ENCODE measurements around the gene THAP4.

Gene THAP4

DNA sequence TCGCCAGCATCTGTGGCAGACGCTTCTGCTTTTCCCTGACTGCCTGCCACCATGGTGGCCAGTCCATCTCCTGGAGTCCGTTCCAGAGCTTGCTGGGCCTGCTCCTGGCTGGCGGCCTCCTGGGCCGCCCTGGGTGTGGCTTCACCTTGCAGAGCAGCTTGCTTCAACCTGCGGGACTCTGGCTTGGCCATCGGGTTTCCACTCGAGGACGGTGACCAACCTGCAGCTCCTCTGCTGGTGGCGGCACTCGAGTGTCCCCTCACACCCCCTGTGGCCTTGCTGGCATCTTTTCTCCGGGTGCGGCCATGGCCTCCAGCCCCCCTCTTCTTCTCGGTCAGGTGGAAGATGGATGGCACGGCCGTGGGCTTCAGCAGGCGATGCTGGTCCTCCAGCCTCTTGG is 3.4 kb downstream of the THAP4 start:
- peaks cover 64% of the 10 kb centered on the region for H3K79me2 ChIP-seq (ENCODE audit: low read length)
- no peaks in the 10 kb centered on the region for H4K20me1 ChIP-seq (ENCODE audit: insufficient read depth, low read length)
- H3K27ac ChIP-seq (ENCODE audit: low read length) = no peak overlapping the region
- H3K36me3 ChIP-seq (replicated peaks; ENCODE audit: insufficient read depth, low read length) = no peaks in the 10 kb centered on the region
- no peak overlapping the region for H3K4me3 ChIP-seq (ENCODE audit: low read length)
- no peak overlapping the region for H3K4me2 ChIP-seq (ENCODE audit: low read depth, low read length)
- no peaks in the 10 kb centered on the region for H3K9me2 ChIP-seq (replicated peaks; ENCODE audit: insufficient read depth, low read length)
- 0 out of 2 replicates have a peak, but pooled peaks cover 2% of the 10 kb centered on the region for H3F3A ChIP-seq (ENCODE audit: insufficient read depth, low read length)
- DNase-seq = no peak
- H3K9ac ChIP-seq (ENCODE audit: low read length) = no peak overlapping the region
- H3K27me3 ChIP-seq (replicated peaks; ENCODE audit: insufficient read depth, low read length) = no peaks in the 10 kb centered on the region
- H3K4me1 ChIP-seq (ENCODE audit: low read length) = peaks cover 4% of the 10 kb centered on the region; the same call in 1 of the 2 replicates
- no peak overlapping the region for H2AFZ ChIP-seq (ENCODE audit: low read length)
- no peaks in the 10 kb centered on the region for H3K9me3 ChIP-seq (replicated peaks; ENCODE audit: insufficient read depth, low read length)
- TF ChIP-seq EZH2phosphoT487 (IDR thresholded peaks at IDR 0.05; ENCODE audit: low read length) (no peak), EZH2 (optimal IDR thresholded peaks at IDR 0.05; ENCODE audit: low read depth, low read length) (no peak)
- TF ChIP-seq, protein P1, sequence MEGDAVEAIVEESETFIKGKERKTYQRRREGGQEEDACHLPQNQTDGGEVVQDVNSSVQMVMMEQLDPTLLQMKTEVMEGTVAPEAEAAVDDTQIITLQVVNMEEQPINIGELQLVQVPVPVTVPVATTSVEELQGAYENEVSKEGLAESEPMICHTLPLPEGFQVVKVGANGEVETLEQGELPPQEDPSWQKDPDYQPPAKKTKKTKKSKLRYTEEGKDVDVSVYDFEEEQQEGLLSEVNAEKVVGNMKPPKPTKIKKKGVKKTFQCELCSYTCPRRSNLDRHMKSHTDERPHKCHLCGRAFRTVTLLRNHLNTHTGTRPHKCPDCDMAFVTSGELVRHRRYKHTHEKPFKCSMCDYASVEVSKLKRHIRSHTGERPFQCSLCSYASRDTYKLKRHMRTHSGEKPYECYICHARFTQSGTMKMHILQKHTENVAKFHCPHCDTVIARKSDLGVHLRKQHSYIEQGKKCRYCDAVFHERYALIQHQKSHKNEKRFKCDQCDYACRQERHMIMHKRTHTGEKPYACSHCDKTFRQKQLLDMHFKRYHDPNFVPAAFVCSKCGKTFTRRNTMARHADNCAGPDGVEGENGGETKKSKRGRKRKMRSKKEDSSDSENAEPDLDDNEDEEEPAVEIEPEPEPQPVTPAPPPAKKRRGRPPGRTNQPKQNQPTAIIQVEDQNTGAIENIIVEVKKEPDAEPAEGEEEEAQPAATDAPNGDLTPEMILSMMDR (IDR thresholded peaks at IDR 0.05; ENCODE audit: low read length) = no peak

- Histone ChIP-seq H3K27me3 (replicated peaks; ENCODE audit: insufficient read depth, low read length) (no peaks in the 10 kb centered on the region), H3K36me3 (replicated peaks; ENCODE audit: insufficient read depth, low read length) (no peaks in the 10 kb centered on the region), H3K9me3 (replicated peaks; ENCODE audit: insufficient read depth, low read length) (no peaks in the 10 kb centered on the region), H3K9me2 (replicated peaks; ENCODE audit: insufficient read depth, low read length) (no peaks in the 10 kb centered on the region), H4K20me1 (ENCODE audit: insufficient read depth, low read length) (no peaks in the 10 kb centered on the region), H3K9ac (ENCODE audit: low read length) (no peak overlapping the region), H3K79me2 (ENCODE audit: low read length) (peaks cover 66% of the 10 kb centered on the region), H3K27ac (ENCODE audit: low read length) (no peak overlapping the region), H2AFZ (ENCODE audit: low read length) (no peak overlapping the region), H3K4me1 (ENCODE audit: low read length) (no peaks in the 10 kb centered on the region), H3K4me3 (ENCODE audit: low read length) (no peak overlapping the region), H3F3A (ENCODE audit: insufficient read depth, low read length) (0 out of 2 replicates have a peak, but pooled peaks cover 2% of the 10 kb centered on the region), H3K4me2 (ENCODE audit: low read depth, low read length) (no peak overlapping the region)
- TF ChIP-seq, protein P1 (IDR thresholded peaks at IDR 0.05; ENCODE audit: low read length) = no peak
- no peak for TF ChIP-seq EZH2phosphoT487 (IDR thresholded peaks at IDR 0.05; ENCODE audit: low read length)
- TF ChIP-seq EZH2 (optimal IDR thresholded peaks at IDR 0.05; ENCODE audit: low read depth, low read length) = no peak
- no peak for DNase-seq
These were observed 4.3 kb downstream of the THAP4 start for GRCh38 chr2:241632478-241633325.

DNA sequence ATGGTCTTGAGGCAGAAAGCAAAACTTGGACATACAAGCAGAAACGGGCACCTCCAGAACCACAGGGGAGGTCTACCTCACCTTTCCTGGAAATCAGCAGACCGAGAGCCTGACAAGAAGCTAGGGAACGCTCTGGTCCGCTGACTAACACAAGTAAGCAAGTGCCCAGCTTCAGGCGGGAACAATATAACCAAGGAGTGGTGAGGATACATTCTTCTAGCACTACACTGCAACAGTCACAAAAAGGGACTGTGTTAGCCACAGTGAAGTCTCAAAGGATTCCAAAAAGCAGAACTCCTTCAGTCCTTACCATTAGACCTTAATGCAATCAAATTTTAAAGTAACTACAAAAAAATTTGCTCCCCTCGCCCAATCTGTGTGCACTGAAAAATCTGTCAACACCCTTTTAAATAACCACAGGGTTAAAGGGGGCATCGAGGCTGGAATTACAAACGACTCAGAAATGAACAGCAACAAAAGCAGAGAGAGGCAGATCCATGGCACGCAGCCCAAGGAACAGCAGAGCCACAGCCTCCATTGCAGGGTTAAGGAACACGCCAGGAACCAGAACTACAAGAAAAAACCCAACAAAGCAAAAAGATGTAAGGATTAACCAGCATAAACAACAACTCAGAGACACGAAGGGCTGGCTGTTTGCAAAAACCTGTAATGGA is 7.1 kb downstream of the THAP4 start:
- H3F3A ChIP-seq (ENCODE audit: insufficient read depth, low read length) = no peaks in the 10 kb centered on the region
- no peaks in the 10 kb centered on the region for H3K27me3 ChIP-seq (replicated peaks; ENCODE audit: insufficient read depth, low read length)
- no peak for DNase-seq
- TF ChIP-seq EZH2phosphoT487 (IDR thresholded peaks at IDR 0.05; ENCODE audit: low read length) = no peak
- no peak for TF ChIP-seq EZH2 (optimal IDR thresholded peaks at IDR 0.05; ENCODE audit: low read depth, low read length)
- peaks cover 68% of the 10 kb centered on the region for H3K79me2 ChIP-seq (ENCODE audit: low read length)
- no peak overlapping the region for H3K9ac ChIP-seq (ENCODE audit: low read length)
- no peak overlapping the region for H2AFZ ChIP-seq (ENCODE audit: low read length)
- no peak overlapping the region for H3K4me2 ChIP-seq (ENCODE audit: low read depth, low read length)
- H3K36me3 ChIP-seq (replicated peaks; ENCODE audit: insufficient read depth, low read length) = no peaks in the 10 kb centered on the region
- H4K20me1 ChIP-seq (ENCODE audit: insufficient read depth, low read length) = no peaks in the 10 kb centered on the region
- H3K4me3 ChIP-seq (ENCODE audit: low read length) = no peak overlapping the region
- H3K9me2 ChIP-seq (replicated peaks; ENCODE audit: insufficient read depth, low read length) = no peaks in the 10 kb centered on the region
- no peak overlapping the region for H3K27ac ChIP-seq (ENCODE audit: low read length)
- no peaks in the 10 kb centered on the region for H3K9me3 ChIP-seq (replicated peaks; ENCODE audit: insufficient read depth, low read length)
- H3K4me1 ChIP-seq (ENCODE audit: low read length) = no peaks in the 10 kb centered on the region

Measured in MM.1S (cell line).